Activated T-helper 2 cell treated with anti-CD3 and anti-CD28 coated beads, Interferon-gamma antibody, Interleukin-2, Interleukin-4, amounts not matched to agents 10 μg/mL and 5 μg/mL and 100 μg/mL, durations not matched to agents 14 hours and 24 hours and 36 hours (primary cell): Measurements from ENCODE around the gene ADGRB2. TPM values are rescaled to one million over a fixed set of nuclear protein-coding genes. Genes with fewer than 3 reads are reported as not detected.
A peak's percentile ranks its signal among the peaks of the same experiment; 100 is the strongest.

Source experiments
- DNase-seq: peaks from one replicate; pipeline ENCODE4 v3.0.0; 2021; ENCODE audit warnings: low spot score
- H3K27ac Mint-ChIP-seq: one replicate; pipeline ENCODE4 v1.8.0; 2021; ENCODE audit warnings: mixed read lengths
- H3K27me3 Mint-ChIP-seq: one replicate; pipeline ENCODE4 v1.8.0; 2021; ENCODE audit warnings: low read depth, mixed read lengths
- H3K36me3 Mint-ChIP-seq: one replicate; pipeline ENCODE4 v1.8.0; 2021; ENCODE audit warnings: low read depth, mixed read lengths
- H3K4me1 Mint-ChIP-seq: one replicate; pipeline ENCODE4 v1.8.0; 2021; ENCODE audit warnings: low read depth, mixed read lengths
- H3K4me3 Mint-ChIP-seq: one replicate; pipeline ENCODE4 v1.8.0; 2021; ENCODE audit warnings: low read depth, mild to moderate bottlenecking, moderate library complexity, mixed read lengths
- H3K9me3 Mint-ChIP-seq: one replicate; pipeline ENCODE4 v1.8.0; 2021; ENCODE audit warnings: mixed read lengths
- intact Hi-C: fragments of 100-400 bp; cut with micrococcal nuclease; formaldehyde crosslinking; loops from one replicate; pipeline ENCODE4 v1.15.1; 2023
- total RNA-seq: library from RNA; stranded (reverse); gene quantifications from 2 replicates; pipeline ENCODE4 v1.2.3, GENCODE V29; 2022

The ADGRB2 gene
- total RNA-seq, 1 donor from 2014 or later, result 5.4 TPM

DNA sequence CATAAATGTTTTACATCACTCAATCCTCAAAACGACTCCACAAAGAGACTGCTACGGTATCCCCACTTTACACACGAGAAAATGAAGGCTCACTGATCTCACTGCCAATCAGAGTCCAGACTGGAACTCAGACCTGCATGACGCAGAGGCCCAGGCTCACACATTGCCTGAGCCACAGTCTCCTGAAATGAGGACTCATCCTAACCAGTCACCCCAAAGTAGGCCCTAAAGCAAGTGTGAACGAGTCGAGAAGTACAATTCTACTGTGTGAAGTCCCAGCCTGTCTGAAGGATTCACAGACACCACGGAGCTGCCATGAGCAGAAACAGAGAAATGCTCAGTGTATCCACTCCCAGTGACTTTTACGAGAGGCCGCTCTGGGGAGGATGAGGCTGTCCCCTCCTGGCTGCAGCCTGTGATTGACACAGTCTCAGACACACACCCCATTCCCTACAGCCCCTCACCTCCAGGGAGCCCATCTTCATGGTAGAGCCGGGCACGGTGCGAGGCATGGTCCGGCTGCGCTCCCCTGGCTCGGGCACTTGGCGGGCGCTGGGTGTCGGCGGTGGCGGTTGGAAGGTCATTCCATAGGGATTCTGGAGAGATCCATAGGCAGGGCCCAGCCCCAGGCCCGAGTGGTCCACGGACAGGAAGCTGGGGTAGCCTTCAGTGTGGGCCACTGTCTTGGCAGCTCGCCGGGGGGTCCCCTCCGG, 33.6 kb downstream of the ADGRB2 start:
- no peak for DNase-seq
- H3K9me3 Mint-ChIP-seq, result no peaks in the 10 kb centered on the region
- H3K27me3 Mint-ChIP-seq, result no peaks in the 10 kb centered on the region
- no peaks in the 10 kb centered on the region for H3K4me1 Mint-ChIP-seq
- no peaks in the 10 kb centered on the region for H3K36me3 Mint-ChIP-seq
- intact Hi-C loops, result no loop called here
- no peak overlapping the region for H3K27ac Mint-ChIP-seq
- H3K4me3 Mint-ChIP-seq, result no peak overlapping the region

DNA sequence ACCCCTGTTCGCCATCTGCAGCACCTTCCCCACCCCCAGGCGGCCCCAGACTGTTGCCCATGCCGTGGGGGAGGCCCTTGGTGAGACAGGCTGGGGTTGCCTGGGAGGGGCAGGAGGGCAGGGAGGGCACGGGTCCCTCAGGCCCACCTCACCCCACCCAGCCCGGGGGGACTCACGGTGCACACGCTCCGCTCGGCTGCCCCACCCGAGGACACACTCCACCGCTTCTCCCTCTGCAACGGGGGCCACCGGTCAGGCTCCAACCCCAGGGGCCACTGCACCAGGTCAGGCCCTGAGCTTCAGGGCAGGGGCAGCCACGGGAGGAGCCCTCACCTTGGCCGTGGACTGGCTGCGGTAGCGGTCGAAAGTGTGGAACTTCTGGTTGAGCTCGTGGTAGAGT, 36.3 kb downstream of the ADGRB2 start:
- Mint-ChIP-seq H3K36me3 (no peaks in the 10 kb centered on the region), H3K4me1 (no peaks in the 10 kb centered on the region), H3K4me3 (no peak overlapping the region), H3K27ac (no peak overlapping the region), H3K9me3 (no peaks in the 10 kb centered on the region), H3K27me3 (no peaks in the 10 kb centered on the region)
- DNase-seq, result no peak
- intact Hi-C loops, result no loop called here

DNA sequence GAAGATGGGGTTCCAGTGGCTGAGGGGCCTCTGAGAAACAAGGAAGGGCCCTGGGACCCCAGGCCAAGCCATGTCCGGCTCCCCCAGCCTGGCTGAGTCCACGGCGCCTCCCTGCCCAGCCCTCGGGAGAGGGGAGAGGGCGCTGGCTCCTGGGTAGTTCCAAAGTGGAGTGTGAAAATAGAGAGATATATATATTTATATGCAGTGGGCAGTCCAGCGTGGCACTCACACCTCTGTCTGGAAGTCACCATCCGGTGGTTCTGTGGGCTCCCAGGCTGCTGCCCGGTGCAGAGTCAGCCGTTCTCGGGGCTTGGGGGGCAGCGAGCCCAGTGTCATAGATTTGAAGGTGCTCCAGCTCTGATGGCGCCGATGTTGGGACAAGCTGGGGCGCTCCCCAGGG, 36.9 kb downstream of the ADGRB2 start:
- H3K27ac Mint-ChIP-seq, result no peak overlapping the region
- no peaks in the 10 kb centered on the region for H3K9me3 Mint-ChIP-seq
- no peaks in the 10 kb centered on the region for H3K27me3 Mint-ChIP-seq
- H3K36me3 Mint-ChIP-seq, result no peaks in the 10 kb centered on the region
- DNase-seq, result no peak
- H3K4me1 Mint-ChIP-seq, result no peaks in the 10 kb centered on the region
- no peak overlapping the region for H3K4me3 Mint-ChIP-seq
- intact Hi-C loops, result no loop called here

DNA sequence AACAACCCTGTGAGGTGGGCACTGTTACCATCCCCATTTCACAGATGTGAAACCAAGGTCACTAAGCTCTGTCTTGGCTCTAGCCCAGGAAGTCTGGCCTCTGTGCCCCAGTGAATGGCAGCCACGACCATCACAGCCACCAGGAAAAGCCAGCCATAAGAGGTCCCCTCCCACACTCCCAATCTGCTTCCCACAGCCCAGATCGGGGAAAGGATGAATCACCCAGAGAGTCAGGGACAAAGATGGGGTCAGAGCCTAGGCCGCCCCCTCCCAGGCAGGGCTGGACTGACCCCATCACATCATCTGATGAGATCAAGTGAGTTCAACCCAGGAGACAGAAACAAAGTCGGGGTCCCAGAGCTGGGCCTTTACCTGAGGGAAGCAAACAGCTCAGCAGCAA, 37.4 kb downstream of the ADGRB2 start:
- Mint-ChIP-seq H3K4me3 (no peak overlapping the region), H3K9me3 (no peaks in the 10 kb centered on the region), H3K27me3 (peaks cover 1% of the 10 kb centered on the region), H3K36me3 (no peaks in the 10 kb centered on the region), H3K27ac (no peak overlapping the region), H3K4me1 (no peaks in the 10 kb centered on the region)
- no peak for DNase-seq
- intact Hi-C loops, result no loop called here

DNA sequence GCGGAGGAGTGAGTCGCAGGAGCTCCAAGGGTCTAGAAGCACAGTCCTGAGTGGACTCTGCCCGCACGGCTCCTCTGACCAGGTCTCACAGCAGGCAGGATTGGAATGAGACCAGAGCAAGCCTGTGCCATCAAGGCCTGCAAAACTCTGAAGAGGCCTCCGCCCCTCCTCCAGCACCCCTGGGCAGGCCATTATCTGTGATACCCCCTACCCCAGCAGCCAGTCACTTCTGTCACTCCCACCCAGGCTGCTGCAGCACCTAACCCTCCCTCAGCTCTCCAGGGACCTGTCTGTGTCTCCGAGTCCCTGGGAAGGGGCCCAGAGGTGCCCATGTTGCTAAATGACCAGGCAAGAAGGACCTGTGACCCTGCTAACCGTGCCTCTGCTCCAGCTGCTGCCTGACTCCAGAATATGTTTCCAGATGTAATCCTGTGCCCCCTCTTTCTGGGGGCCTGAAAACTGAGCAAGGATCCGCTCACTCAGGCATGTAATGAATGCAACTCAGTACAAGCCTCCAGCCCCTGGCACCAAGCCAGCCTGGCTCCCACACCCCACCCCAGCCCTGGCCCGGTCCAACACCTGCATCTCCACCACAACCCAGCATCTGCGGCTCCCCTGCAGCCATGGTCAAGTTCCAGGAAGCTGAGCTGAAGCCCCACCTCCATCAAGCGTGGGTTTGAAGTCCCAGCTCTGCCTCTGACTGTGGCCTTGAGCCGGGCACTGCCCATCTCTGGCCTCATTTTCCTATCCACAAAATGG, 38.2 kb downstream of the ADGRB2 start:
- intact Hi-C loops, result no loop called here
- Mint-ChIP-seq H3K27ac (no peak overlapping the region), H3K4me3 (no peak overlapping the region), H3K36me3 (no peaks in the 10 kb centered on the region), H3K9me3 (no peaks in the 10 kb centered on the region), H3K27me3 (peaks cover 1% of the 10 kb centered on the region), H3K4me1 (no peaks in the 10 kb centered on the region)
- no peak for DNase-seq

DNA sequence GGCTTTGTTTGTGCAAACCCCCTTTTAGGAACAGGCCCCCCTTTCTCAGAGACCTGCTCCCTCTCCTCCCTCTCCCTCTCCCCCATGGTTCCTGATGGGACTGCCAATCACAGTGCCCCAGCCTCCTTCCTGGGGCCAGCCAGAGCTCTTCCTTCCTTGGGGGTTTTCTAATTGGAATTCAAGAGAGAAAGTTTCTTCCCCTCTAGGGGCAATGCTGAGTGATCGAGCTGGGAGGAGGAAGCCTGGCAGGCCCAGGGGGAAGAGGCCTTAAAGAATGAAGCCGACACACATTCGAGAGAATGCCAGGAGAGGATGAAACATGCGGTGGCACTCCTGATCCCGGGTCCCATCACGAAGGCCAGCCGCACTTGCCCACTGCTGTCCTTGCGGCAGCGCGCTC, 39.0 kb downstream of the ADGRB2 start:
- no peak overlapping the region for H3K27ac Mint-ChIP-seq

DNA sequence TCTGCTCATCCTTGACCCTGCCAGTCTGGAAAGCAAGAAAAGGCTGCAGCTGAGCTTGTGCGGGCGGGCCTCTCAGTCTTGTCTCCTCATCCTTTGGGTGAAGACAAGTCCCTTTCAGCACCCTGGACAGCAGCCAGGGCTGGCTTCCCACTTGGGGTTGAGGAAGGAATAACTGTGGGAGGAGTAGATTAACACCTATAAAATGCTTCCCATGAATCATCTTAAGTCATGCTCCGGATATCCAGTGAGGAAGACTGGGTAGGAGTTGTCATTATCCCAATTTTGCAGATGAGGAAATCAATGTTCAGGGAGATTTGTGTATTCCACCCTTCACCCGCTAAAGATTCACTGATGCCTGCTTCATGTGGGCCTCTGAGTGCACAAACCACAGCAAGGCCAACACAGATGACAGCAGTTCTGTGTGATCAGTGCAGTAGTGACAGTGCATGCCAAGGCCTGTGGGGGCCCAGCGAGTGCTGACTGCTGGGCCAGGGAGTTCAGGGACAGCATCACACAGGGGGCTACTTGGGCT, 40.2 kb downstream of the ADGRB2 start:
- no peaks in the 10 kb centered on the region for H3K4me1 Mint-ChIP-seq
- no peaks in the 10 kb centered on the region for H3K9me3 Mint-ChIP-seq
- H3K27me3 Mint-ChIP-seq, result peaks cover 2% of the 10 kb centered on the region
- no peak overlapping the region for H3K4me3 Mint-ChIP-seq
- H3K27ac Mint-ChIP-seq, result no peak overlapping the region
- intact Hi-C loops, result no loop called here
- peak; percentile 35 for DNase-seq
- H3K36me3 Mint-ChIP-seq, result no peaks in the 10 kb centered on the region

More for the DNA sequence above, 39.0 kb downstream of the ADGRB2 start:
- Mint-ChIP-seq H3K36me3 (no peaks in the 10 kb centered on the region), H3K27me3 (peaks cover 1% of the 10 kb centered on the region), H3K4me3 (no peak overlapping the region), H3K4me1 (no peaks in the 10 kb centered on the region), H3K9me3 (no peaks in the 10 kb centered on the region)
- intact Hi-C loops, result no loop called here
- no peak for DNase-seq

DNA sequence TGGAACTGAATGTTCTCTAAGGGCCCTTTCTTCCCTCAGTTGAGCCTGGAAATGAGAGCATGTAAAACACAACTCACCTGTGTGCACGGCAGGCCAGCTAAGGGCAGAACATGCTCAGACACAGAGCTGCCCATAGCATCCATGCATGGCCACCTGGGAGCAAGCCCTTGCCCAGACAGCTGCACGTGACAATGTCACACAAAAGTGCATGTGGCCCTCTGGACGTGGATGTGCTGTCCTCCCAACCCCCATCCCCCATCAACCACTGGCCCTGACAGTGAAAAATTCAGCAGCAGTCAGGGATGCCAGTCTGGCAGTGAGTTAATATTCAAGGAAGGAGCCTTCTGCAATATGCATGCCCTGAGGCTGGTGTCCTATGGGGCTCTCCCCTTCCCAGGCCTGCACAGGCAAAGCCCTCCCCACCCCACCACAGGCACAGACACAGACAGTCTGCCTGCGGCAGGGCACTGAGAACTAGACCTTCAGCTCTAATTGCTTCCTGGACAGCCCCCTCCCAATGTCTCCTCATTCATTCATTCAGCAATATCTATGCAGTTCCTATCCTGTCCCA, 45.7 kb downstream of the ADGRB2 start:
- no peak overlapping the region for H3K4me3 Mint-ChIP-seq
- H3K4me1 Mint-ChIP-seq, result peaks cover 5% of the 10 kb centered on the region
- DNase-seq, result no peak
- H3K9me3 Mint-ChIP-seq, result no peaks in the 10 kb centered on the region
- H3K27ac Mint-ChIP-seq, result no peak overlapping the region
- H3K27me3 Mint-ChIP-seq, result peaks cover 38% of the 10 kb centered on the region
- intact Hi-C loops, result no loop called here
- H3K36me3 Mint-ChIP-seq, result no peaks in the 10 kb centered on the region

DNA sequence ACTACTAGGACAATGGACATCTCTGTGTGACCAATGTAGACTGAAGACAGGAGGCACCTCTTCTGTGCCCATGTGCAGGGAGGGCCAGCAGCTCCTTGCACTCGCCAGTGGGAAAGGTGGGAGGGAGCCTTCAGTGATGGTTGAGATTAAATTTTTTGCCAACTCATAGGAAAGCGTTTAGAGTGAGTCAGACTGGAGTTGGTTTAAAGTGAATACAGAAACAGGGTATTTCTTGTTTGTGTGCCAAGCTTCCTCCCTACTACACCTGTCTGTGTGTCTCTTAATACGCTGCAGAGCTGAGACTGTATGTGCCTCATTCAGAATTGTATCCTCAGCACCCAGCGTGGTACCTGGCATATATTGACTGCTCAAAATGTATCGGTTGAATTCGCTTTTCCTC, 46.8 kb downstream of the ADGRB2 start:
- H3K27me3 Mint-ChIP-seq, result peaks cover 46% of the 10 kb centered on the region
- H3K27ac Mint-ChIP-seq, result no peak overlapping the region
- no peaks in the 10 kb centered on the region for H3K36me3 Mint-ChIP-seq
- no peaks in the 10 kb centered on the region for H3K9me3 Mint-ChIP-seq
- H3K4me3 Mint-ChIP-seq, result no peak overlapping the region
- intact Hi-C loops, result no loop called here
- DNase-seq, result no peak
- H3K4me1 Mint-ChIP-seq, result peaks cover 5% of the 10 kb centered on the region

DNA sequence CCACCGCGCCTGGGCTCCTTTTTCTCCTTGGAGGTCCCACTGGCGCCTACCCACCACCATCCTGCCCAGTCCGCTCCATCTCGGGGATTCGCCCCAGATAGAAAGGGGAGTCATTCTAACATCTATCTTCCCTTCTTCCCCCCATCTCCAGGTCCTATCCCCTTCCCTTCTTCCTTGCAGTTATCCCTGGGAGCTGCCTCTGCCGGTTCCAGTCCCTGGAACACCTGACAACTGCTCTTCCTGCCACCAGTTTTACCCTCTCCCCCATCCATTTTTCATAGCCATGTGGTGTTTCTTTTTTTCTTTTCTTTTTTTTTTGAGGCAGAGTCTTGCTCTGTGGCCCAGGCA, 48.3 kb downstream of the ADGRB2 start:
- intact Hi-C loops, result no loop called here
- peaks cover 5% of the 10 kb centered on the region for H3K4me1 Mint-ChIP-seq
- no peak for DNase-seq
- no peak overlapping the region for H3K4me3 Mint-ChIP-seq
- no peaks in the 10 kb centered on the region for H3K36me3 Mint-ChIP-seq
- no peaks in the 10 kb centered on the region for H3K9me3 Mint-ChIP-seq
- no peak overlapping the region for H3K27ac Mint-ChIP-seq
- peaks cover 52% of the 10 kb centered on the region for H3K27me3 Mint-ChIP-seq

DNA sequence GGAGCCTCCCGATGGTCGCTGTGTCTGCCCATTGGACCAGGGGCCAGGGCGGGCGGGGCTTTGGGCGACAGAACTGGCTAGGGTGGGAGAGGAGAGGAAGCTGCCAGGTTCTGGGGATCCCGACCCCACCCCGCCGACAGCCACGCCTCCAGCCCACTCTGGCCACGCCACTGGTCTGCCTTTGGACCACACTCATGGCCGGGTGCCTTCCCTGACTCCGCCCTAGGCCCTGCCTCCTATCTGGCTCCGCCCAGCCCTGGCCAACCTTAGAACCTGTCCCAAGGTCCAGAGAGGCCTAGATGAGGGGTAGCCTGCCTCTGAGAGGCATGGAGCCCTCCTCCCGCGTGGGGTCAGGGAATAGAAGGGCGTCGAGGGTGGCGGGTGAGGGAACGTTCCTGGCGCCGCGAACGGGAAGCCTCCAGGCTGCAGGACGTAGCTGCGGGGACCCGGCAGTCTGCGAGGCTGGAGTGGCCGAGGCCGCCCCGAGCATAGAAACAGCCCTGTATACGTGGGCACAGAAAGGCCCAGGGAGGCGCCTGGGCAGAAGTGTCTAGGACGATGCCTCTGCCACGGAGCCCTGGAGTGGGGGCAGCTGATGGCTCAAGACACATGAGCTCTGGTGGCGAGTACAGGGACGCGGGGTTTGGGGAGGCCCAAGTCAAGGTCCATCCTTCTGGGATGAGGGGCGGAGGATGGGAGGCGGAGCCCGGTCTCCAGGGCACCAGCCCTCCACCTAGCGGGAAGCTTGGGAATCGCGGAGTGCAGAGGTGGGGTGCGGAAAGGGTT, 48.9 kb downstream of the ADGRB2 start:
- Mint-ChIP-seq H3K27ac (no peak overlapping the region), H3K27me3 (peaks cover 53% of the 10 kb centered on the region), H3K4me3 (no peak overlapping the region), H3K4me1 (peaks cover 5% of the 10 kb centered on the region), H3K36me3 (no peaks in the 10 kb centered on the region), H3K9me3 (no peaks in the 10 kb centered on the region)
- no peak for DNase-seq
- intact Hi-C loops, result no loop called here

DNA sequence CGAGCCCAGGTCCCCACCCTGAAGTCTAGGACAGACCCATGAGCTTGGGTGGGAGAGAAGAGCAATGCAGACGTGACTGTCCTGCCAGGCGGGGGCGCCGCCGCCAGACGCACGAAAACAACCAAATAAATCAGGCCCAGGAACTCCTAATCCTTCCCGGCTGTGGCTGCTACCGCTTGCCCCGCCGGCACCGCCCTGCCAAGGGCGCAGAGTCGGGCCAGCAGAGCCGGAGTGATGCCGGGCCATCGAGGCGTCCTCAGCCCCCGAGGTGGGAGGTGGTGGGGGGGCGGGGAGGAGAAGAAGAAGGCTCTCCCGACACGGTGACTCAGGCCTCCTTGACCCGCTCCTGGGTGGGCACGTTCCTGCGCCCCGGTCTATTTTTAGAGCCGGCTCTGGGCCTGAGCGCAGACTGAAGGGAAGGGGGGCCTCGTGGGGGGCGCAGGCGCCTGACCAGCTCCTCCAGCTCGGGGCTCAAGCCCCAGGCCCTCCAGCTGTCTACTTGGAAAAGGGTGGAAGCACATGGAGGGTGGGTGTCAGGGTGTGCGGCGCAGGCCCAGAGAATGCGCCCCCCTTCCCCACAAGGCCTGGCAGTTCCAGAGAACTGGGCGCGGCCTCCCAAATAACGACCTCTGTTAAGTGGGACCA, 49.6 kb downstream of the ADGRB2 start:
- peaks cover 5% of the 10 kb centered on the region for H3K4me1 Mint-ChIP-seq
- intact Hi-C loops, result no loop called here
- no peak for DNase-seq
- H3K9me3 Mint-ChIP-seq, result no peaks in the 10 kb centered on the region
- H3K27me3 Mint-ChIP-seq, result peaks cover 53% of the 10 kb centered on the region
- H3K4me3 Mint-ChIP-seq, result no peak overlapping the region
- no peaks in the 10 kb centered on the region for H3K36me3 Mint-ChIP-seq
- H3K27ac Mint-ChIP-seq, result no peak overlapping the region
